ENCODE results near the gene RNF10.

The RNF10 gene

GRCh38 chr12:120584343-120585149 is 50.4 kb downstream of the RNF10 start:
- Histone ChIP-seq H3K27ac (replicated peaks) (no peak overlapping the region), H3K4me3 (replicated peaks; ENCODE audit: insufficient read depth, low read length) (peak overlapping the region; percentile 26), H3K27me3 (ENCODE audit: insufficient read depth, poor library complexity, severe bottlenecking) (peaks cover 2% of the 10 kb centered on the region)
- peak in 1 of 2 experiments; percentile 66 for DNase-seq (ENCODE audit: low read depth in 1 of 2, low spot score in 1 of 2)
- TF ChIP-seq GABPA (IDR thresholded peaks at IDR 0.05; ENCODE audit: low read depth) (no peak), POLR2AphosphoS5 (IDR thresholded peaks at IDR 0.05; ENCODE audit: low read depth) (no peak), CTCF (IDR thresholded peaks at IDR 0.05; ENCODE audit: insufficient read depth, low read length) (peak; percentile 32), SPI1 (IDR thresholded peaks at IDR 0.05; ENCODE audit: borderline replicate concordance, low read depth) (no peak), REST (IDR thresholded peaks at IDR 0.05; ENCODE audit: insufficient replicate concordance, low read depth) (no peak)

- Histone ChIP-seq H3K27me3 (ENCODE audit: insufficient read depth, poor library complexity, severe bottlenecking) (peaks cover 2% of the 10 kb centered on the region), H3K4me3 (replicated peaks; ENCODE audit: insufficient read depth, low read length) (no peak overlapping the region), H3K27ac (replicated peaks) (no peak overlapping the region)
- TF ChIP-seq CTCF (IDR thresholded peaks at IDR 0.05; ENCODE audit: insufficient read depth, low read length) (no peak), GABPA (IDR thresholded peaks at IDR 0.05; ENCODE audit: low read depth) (no peak), POLR2AphosphoS5 (IDR thresholded peaks at IDR 0.05; ENCODE audit: low read depth) (no peak), SPI1 (IDR thresholded peaks at IDR 0.05; ENCODE audit: borderline replicate concordance, low read depth) (no peak), REST (IDR thresholded peaks at IDR 0.05; ENCODE audit: insufficient replicate concordance, low read depth) (no peak)
- no peak for DNase-seq (ENCODE audit: low read depth in 1 of 2, low spot score in 1 of 2)
Measured at GRCh38 chr12:120586206-120586605, 52.0 kb downstream of the RNF10 start.

DNA sequence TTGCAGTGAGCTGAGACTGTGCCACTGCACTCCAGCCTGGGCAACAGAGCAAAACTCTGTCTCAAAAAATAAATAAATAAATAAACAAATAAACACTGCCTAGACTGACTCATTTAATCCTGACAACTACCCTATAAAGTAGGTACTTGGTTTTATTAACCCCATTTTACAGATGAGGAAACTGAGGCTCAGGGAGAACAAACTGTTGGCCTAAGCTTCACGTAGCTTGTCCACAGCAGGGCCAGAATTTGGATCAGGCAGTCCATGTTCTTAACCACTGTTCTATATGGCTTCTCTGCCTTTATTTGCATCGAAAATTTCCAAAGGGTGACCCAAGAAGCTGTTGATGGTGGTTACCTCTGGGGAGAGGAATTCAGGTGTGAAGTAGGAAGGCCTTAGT is 52.7 kb downstream of the RNF10 start:
- no peak for TF ChIP-seq REST (IDR thresholded peaks at IDR 0.05; ENCODE audit: insufficient replicate concordance, low read depth)
- TF ChIP-seq POLR2AphosphoS5 (IDR thresholded peaks at IDR 0.05; ENCODE audit: low read depth) = no peak
- TF ChIP-seq GABPA (IDR thresholded peaks at IDR 0.05; ENCODE audit: low read depth) = no peak
- TF ChIP-seq SPI1 (IDR thresholded peaks at IDR 0.05; ENCODE audit: borderline replicate concordance, low read depth) = no peak
- no peak for TF ChIP-seq CTCF (IDR thresholded peaks at IDR 0.05; ENCODE audit: insufficient read depth, low read length)

More for the DNA sequence above, 52.7 kb downstream of the RNF10 start:
- H3K27me3 ChIP-seq (ENCODE audit: insufficient read depth, poor library complexity, severe bottlenecking) = peaks cover 2% of the 10 kb centered on the region
- H3K27ac ChIP-seq (replicated peaks) = no peak overlapping the region
- DNase-seq (ENCODE audit: low read depth in 1 of 2, low spot score in 1 of 2) = no peak
- H3K4me3 ChIP-seq (replicated peaks; ENCODE audit: insufficient read depth, low read length) = no peak overlapping the region

All from HL-60 (cell line).